HepG2 (cell line): Measurements from ENCODE around the gene BCL2L1. TPM values are rescaled to one million over a fixed set of nuclear protein-coding genes. Genes with fewer than 3 reads are reported as not detected.
A peak's percentile ranks its signal among the peaks of the same experiment; 100 is the strongest.

Experiments used
- ATAC-seq: fragments of 200-7000 bp; cut with Tn5 transposase; 3 replicates; pipeline ENCODE4 v1.9.1; 2020; ENCODE audit warnings: mild to moderate bottlenecking, moderate library complexity
- BruUV-seq: library from RNA; stranded (reverse); fragments of 400-500 nt; replicated peaks from 2 replicates; lab custom pipeline; 2021; lab: Mats Ljungman, UMichigan
- CTCF ChIA-PET: fragments of 300-600 bp; formaldehyde crosslinking; extraction: SDS; loops from one replicate; lab custom pipeline; 2021; ENCODE audit warnings: low total read pairs, inconsistent platforms, low intra/inter-chr PET ratio; lab: Yijun Ruan, JAX
- POLR2A ChIA-PET: fragments of 350-600 bp; sonication (Branson Sonifier 250); formaldehyde crosslinking; loops from one replicate; lab custom pipeline; 2020; ENCODE audit warnings: antibody characterized with exemption, inconsistent platforms; lab: Yijun Ruan, JAX
- DNase-seq: peaks from one replicate; pipeline ENCODE4 v3.0.0-alpha.2; 2015; ENCODE audit warnings: low spot score
- FAIRE-seq: peaks from 3 replicates; lab custom pipeline; 2011; peaks lifted over from hg19 to GRCh38; lab: Jason Lieb, UNC
- H2AFZ ChIP-seq: one replicate; pipeline ENCODE4 v1.6.1; 2011; ENCODE audit warnings: low read length, inconsistent platforms
- H3K27ac ChIP-seq: fragments of 300-600 bp; 3 replicates; pipeline ENCODE4 v1.8.0; 2011; ENCODE audit warnings: mixed run types, mild to moderate bottlenecking, mixed read lengths, low read length, inconsistent platforms; ENCODE audit not compliant: insufficient read depth; ENCODE audit errors: extremely low read length
- H3K27me3 ChIP-seq, 2 experiments: fragments of 200-600 bp in 1 of 2; 2 replicates in 1 of 2; 3 replicates in 1 of 2; pipeline versions ENCODE4 v1.6.0 to v1.8.0; 2011; ENCODE audit warnings: low read length in 2 of 2, mild to moderate bottlenecking in 2 of 2, moderate library complexity in 2 of 2, inconsistent platforms in 1 of 2; ENCODE audit not compliant: insufficient read depth in 2 of 2, control insufficient read depth in 1 of 2
- H3K36me3 ChIP-seq, 2 experiments: fragments of 200-600 bp in 1 of 2; replicated peaks in 1 of 2; 2 replicates in 1 of 2; 3 replicates in 1 of 2; pipeline versions ENCODE4 v1.5.1 to v1.8.0; 2011; ENCODE audit warnings: low read length in 2 of 2, inconsistent platforms in 1 of 2; ENCODE audit not compliant: insufficient read depth in 2 of 2, control insufficient read depth in 1 of 2
- H3K4me1 ChIP-seq: 2 replicates; pipeline ENCODE4 v1.5.1; 2012; ENCODE audit warnings: low read length, inconsistent platforms; ENCODE audit not compliant: insufficient read depth
- H3K4me2 ChIP-seq: 2 replicates; pipeline ENCODE4 v1.6.0; 2011; ENCODE audit warnings: low read depth, low read length, inconsistent platforms
- H3K4me3 ChIP-seq, 3 experiments: fragments of 200-600 bp in 1 of 3; sonication (generic), shearing (Covaris generic) in 1 of 3; replicated peaks in 1 of 3; 2 replicates each; pipeline ENCODE4 v1.5.1; 2011 to 2016; ENCODE audit warnings: low read length in 3 of 3, inconsistent platforms in 2 of 3, low read depth in 2 of 3, mild to moderate bottlenecking in 2 of 3, control low read depth in 1 of 3, mixed read lengths in 1 of 3; ENCODE audit not compliant: insufficient read depth in 1 of 3
- H3K79me2 ChIP-seq: one replicate; pipeline ENCODE4 v1.6.1; 2011; ENCODE audit warnings: low read length, inconsistent platforms; ENCODE audit not compliant: insufficient read depth
- H3K9ac ChIP-seq: 2 replicates; pipeline ENCODE4 v1.6.0; 2011; ENCODE audit warnings: mild to moderate bottlenecking, low read depth, low read length, inconsistent platforms; ENCODE audit not compliant: insufficient read depth
- H3K9me3 ChIP-seq: 2 replicates; pipeline ENCODE4 v1.5.1; 2012; ENCODE audit warnings: mild to moderate bottlenecking, low read length
- H4K20me1 ChIP-seq: 2 replicates; pipeline ENCODE4 v1.6.0; 2011; ENCODE audit warnings: inconsistent platforms, mild to moderate bottlenecking, low read length, moderate library complexity; ENCODE audit not compliant: insufficient read depth
- AGO2 ChIP-seq: fragments of 200-400 bp; formaldehyde crosslinking; optimal IDR thresholded peaks from 2 replicates; pipeline ENCODE3; 2017; ENCODE audit warnings: mild to moderate bottlenecking, low read depth, low read length, moderate library complexity
- CAMTA2 ChIP-seq: sonication (generic); formaldehyde crosslinking; IDR thresholded peaks from 2 replicates; pipeline ENCODE4 v1.4.0; 2020; ENCODE audit warnings: mild to moderate bottlenecking, missing genetic modification reagents, borderline replicate concordance
- HES4 ChIP-seq: sonication (generic); formaldehyde crosslinking; IDR thresholded peaks from 2 replicates; pipeline ENCODE4 v1.9.0; 2021; ENCODE audit warnings: mild to moderate bottlenecking, missing genetic modification reagents, borderline replicate concordance
- HOXA3 ChIP-seq: sonication (generic); formaldehyde crosslinking; IDR thresholded peaks from 2 replicates; pipeline ENCODE4 v1.5.0; 2020; ENCODE audit warnings: missing genetic modification reagents
- IRX3 ChIP-seq: sonication (generic); formaldehyde crosslinking; IDR thresholded peaks from 2 replicates; pipeline ENCODE4 v1.8.1; 2023; ENCODE audit warnings: mild to moderate bottlenecking, low read depth, missing genetic modification reagents, borderline replicate concordance
- KLF12 ChIP-seq: sonication (generic); formaldehyde crosslinking; IDR thresholded peaks from 2 replicates; pipeline ENCODE4 v1.4.0; 2020; ENCODE audit warnings: missing genetic modification reagents, borderline replicate concordance
- RFX3 ChIP-seq: IDR thresholded peaks from 2 replicates; pipeline ENCODE4 v1.6.1; 2016; ENCODE audit warnings: missing biosample characterization, missing genetic modification reagents
- THAP9 ChIP-seq: sonication (generic); formaldehyde crosslinking; IDR thresholded peaks from 2 replicates; pipeline ENCODE4; 2020; ENCODE audit warnings: missing genetic modification reagents, mild to moderate bottlenecking, borderline replicate concordance
- U2AF1 ChIP-seq: fragments of 200-400 bp; formaldehyde crosslinking; optimal IDR thresholded peaks from 2 replicates; pipeline ENCODE3; 2017; ENCODE audit warnings: mild to moderate bottlenecking, low read depth, low read length
- ZC3H4 ChIP-seq: sonication (generic); formaldehyde crosslinking; IDR thresholded peaks from 2 replicates; pipeline ENCODE4 v1.4.0; 2020; ENCODE audit warnings: missing genetic modification reagents, borderline replicate concordance
- ZFY ChIP-seq: sonication (generic); formaldehyde crosslinking; IDR thresholded peaks from 2 replicates; pipeline ENCODE4 v1.4.0; 2020; ENCODE audit warnings: missing genetic modification reagents
- ZKSCAN1 ChIP-seq: fragments of 150-350 bp; IDR thresholded peaks from 2 replicates; pipeline ENCODE4 v1.6.1; 2014; ENCODE audit warnings: low read length
- ZNF3 ChIP-seq: IDR thresholded peaks from 2 replicates; pipeline ENCODE4 v1.7.0; 2017; ENCODE audit warnings: inconsistent platforms
- ZNF672 ChIP-seq: sonication (generic); formaldehyde crosslinking; IDR thresholded peaks from 2 replicates; pipeline ENCODE4 v1.8.1; 2022; ENCODE audit warnings: missing genetic modification reagents
- ZNF703 ChIP-seq: sonication (generic); formaldehyde crosslinking; IDR thresholded peaks from 2 replicates; pipeline ENCODE4 v1.5.1; 2020; ENCODE audit warnings: missing genetic modification reagents, mild to moderate bottlenecking, moderate library complexity, borderline replicate concordance
- ZSCAN20 ChIP-seq: sonication (generic); formaldehyde crosslinking; IDR thresholded peaks from 2 replicates; pipeline ENCODE4 v1.4.0; 2020; ENCODE audit warnings: missing genetic modification reagents, mild to moderate bottlenecking, borderline replicate concordance
- WGBS: methylation state at CpG from one replicate; pipeline ENCODE4 v1.1.6; 2017; ENCODE audit warnings: low lambda C conversion rate; 5-methylcytosine and 5-hydroxymethylcytosine counted together
- in situ Hi-C: cut with HindIII; loops from 2 replicates; pipeline ENCODE4 v1.10.0; 2017; ENCODE audit warnings: low pct_unique_long_range_greater_than_20kb; ENCODE audit not compliant: extremely low pct_ligation_motif_present
- intact Hi-C: fragments of 100-400 bp; cut with micrococcal nuclease; formaldehyde crosslinking; loops from one replicate; pipeline ENCODE4 v1.10.0; 2022; ENCODE audit not compliant: unreplicated experiment
- polyA plus RNA-seq, 8 experiments: library from polyadenylated mRNA; depleted of rRNA in 3 of 8; stranded (reverse) in 7 of 8; unstranded in 1 of 8; fragments of >200 nt; fragmentation: Illumina TruSeq in 4 of 8; extraction: Trizol in 4 of 8; gene quantifications; 2 replicates each; pipeline versions ENCODE4 v1.2.1 to v1.2.3, GENCODE V29; 2011 to 2016; ENCODE audit warnings: low read depth in 4 of 8, missing spikeins in 1 of 8, mixed read lengths in 1 of 8; ENCODE audit not compliant: insufficient read depth in 1 of 8
- total RNA-seq, 5 experiments: library from RNA; depleted of rRNA; stranded (reverse); fragments of >200 nt; fragmentation: Illumina TruSeq; extraction: Trizol; gene quantifications; 2 replicates each; pipeline ENCODE4 v1.2.3, GENCODE V29; 2016; ENCODE audit warnings: low read depth in 1 of 5
- TF ChIP-seq, protein P1 (sequence below): sonication (generic); formaldehyde crosslinking; IDR thresholded peaks from 2 replicates; pipeline ENCODE4 v1.5.1; 2020; ENCODE audit warnings: missing genetic modification reagents, mild to moderate bottlenecking, borderline replicate concordance

BCL2L1 gene
- total and polyA plus RNA-seq, 2 of the 13 experiments (the other 11 are each of a cell fraction or from before 2014, with no cell fraction given) = 164 to 258 TPM

DNA sequence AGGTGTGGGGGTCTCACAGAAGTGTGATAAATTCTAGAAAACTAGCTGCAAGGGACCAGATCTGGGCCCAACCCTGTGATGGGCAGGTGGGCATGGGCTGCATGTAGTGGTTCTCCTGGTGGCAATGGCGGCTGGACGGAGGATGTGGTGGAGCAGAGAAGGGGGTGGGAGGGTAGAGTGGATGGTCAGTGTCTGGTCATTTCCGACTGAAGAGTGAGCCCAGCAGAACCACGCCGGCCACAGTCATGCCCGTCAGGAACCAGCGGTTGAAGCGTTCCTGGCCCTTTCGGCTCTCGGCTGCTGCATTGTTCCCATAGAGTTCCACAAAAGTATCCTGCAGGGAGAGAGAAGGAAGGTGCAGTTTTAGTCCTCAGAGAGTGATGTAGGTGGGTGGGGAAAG, 56.9 kb downstream of the BCL2L1 start (continued):
- TF ChIP-seq ZNF672 (CRISPR knock-in tag) = 0 out of 2 replicates have a peak, but pooled peaks have one; percentile 0
- TF ChIP-seq IRX3 (CRISPR knock-in tag) = no peak
- TF ChIP-seq U2AF1 = no peak
- TF ChIP-seq, protein P1, sequence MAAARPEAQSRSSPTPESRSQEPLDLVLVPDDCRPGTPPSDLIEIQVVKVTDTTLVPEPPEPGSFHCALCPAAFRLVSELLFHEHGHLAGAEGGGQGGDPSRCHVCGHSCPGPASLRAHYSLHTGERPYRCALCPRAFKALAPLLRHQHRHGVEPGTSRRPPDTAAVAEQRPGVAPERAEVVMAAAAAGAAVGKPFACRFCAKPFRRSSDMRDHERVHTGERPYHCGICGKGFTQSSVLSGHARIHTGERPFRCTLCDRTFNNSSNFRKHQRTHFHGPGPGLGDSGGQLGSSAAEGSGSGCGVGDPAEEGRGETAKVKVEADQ (CRISPR knock-in tag) = 0 out of 2 replicates have a peak, but pooled peaks have one; percentile 21
- TF ChIP-seq HES4 = 0 out of 2 replicates have a peak, but pooled peaks have one; percentile 9
- TF ChIP-seq AGO2 = peak; percentile 81
- TF ChIP-seq ZSCAN20 (CRISPR knock-in tag) = no peak
- TF ChIP-seq ZNF3 = no peak
- TF ChIP-seq ZC3H4 = 0 out of 2 replicates have a peak, but pooled peaks have one; percentile 24

- BruUV-seq = no TSS peak
- intact Hi-C loops (loop anchor here (1.0 to 5.0 kb wide), 3 partner anchors 14 to 58 kb away; no protein-coding TSS in a partner anchor), in situ Hi-C loops (loop anchor here (5.0 kb wide), 1 partner anchor 57 kb away; the partner anchor contains the start of gene BCL2L1)
- Histone ChIP-seq H3K36me3 (peaks cover 35 to 43% of the 10 kb centered on the region in 2 experiments), H3K4me2 (peak overlapping the region; percentile 19), H2AFZ (no peak overlapping the region), H3K4me1 (peaks cover 95% of the 10 kb centered on the region), H3K4me3 (no peak overlapping the region), H3K79me2 (peaks cover 31% of the 10 kb centered on the region), H4K20me1 (peaks cover 16% of the 10 kb centered on the region; the same call in 1 of the 2 replicates), H3K9ac (peak overlapping the region; percentile 30), H3K9me3 (no peaks in the 10 kb centered on the region), H3K27me3 (no peaks in the 10 kb centered on the region), H3K27ac (peak overlapping the region; percentile 77)
- FAIRE-seq (no peak), DNase-seq (no peak), ATAC-seq (peak; percentile 64)
- ChIA-PET POLR2A (interaction anchor here (0.6 to 16.2 kb wide), 21 partner anchors 7 to 119 kb away, joined by 3 to 1981 read pairs (median 6); partner anchors contain the start of genes BCL2L1, ID1 and TPX2), CTCF (interaction anchor here (1.0 to 5.9 kb wide), 2 partner anchors 31 to 59 kb away, joined by 3 to 100 read pairs; partner anchors contain the start of gene BCL2L1)
- 17% methylated on average over 2 of the region's 2 CpGs for WGBS
- no peak for TF ChIP-seq ZNF703 (CRISPR knock-in tag)
- peak; percentile 86; the same call in 1 of the 2 replicates for TF ChIP-seq CAMTA2 (CRISPR knock-in tag)
- 0 out of 2 replicates have a peak, but pooled peaks have one; percentile 28 for TF ChIP-seq KLF12 (CRISPR knock-in tag)
- TF ChIP-seq AGO2 = peak; percentile 97
- TF ChIP-seq ZKSCAN1 = no peak
- no peak for TF ChIP-seq RFX3 (CRISPR knock-in tag)
- 0 out of 2 replicates have a peak, but pooled peaks have one; percentile 7 for TF ChIP-seq HOXA3 (CRISPR knock-in tag)
- no peak for TF ChIP-seq THAP9 (CRISPR knock-in tag)
- no peak for TF ChIP-seq ZFY (CRISPR knock-in tag)
These were observed 57.8 kb downstream of the BCL2L1 start for GRCh38 chr20:31664696-31665354.
